HEK293 (cell line): Measurements from ENCODE around the gene KRT76.

Experiments used
- ZNF558 ChIP-seq: fragments of 450-650 bp; formaldehyde crosslinking; IDR thresholded peaks from 2 replicates; pipeline ENCODE4 v1.5.1; 2016; ENCODE audit warnings: missing biosample characterization, missing genetic modification characterization
- TF ChIP-seq, protein P1 (sequence below): fragments of 450-650 bp; formaldehyde crosslinking; IDR thresholded peaks from 2 replicates; pipeline ENCODE4 v1.5.1; 2016; ENCODE audit warnings: missing biosample characterization, missing genetic modification characterization

DNA sequence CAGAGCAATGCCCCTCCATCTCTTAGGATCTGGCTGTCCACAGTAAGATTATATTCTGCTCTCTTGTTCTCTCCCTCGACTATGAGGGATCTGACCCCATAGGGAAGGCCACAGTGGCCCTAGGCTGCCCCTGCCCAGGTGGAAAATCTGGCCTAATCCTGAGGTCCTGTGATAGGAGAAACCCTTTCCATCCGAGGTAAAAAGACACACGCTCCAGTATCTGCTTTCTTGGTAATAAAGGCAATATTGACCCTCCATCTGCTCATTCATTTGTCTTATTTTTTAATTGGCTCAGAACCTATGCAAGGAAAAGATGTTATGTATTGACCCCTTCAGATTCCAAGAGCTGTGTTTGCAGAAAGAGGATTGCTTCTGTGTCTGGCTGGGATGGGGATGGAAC is 9.7 kb downstream of the KRT76 start:
- TF ChIP-seq, protein P1, sequence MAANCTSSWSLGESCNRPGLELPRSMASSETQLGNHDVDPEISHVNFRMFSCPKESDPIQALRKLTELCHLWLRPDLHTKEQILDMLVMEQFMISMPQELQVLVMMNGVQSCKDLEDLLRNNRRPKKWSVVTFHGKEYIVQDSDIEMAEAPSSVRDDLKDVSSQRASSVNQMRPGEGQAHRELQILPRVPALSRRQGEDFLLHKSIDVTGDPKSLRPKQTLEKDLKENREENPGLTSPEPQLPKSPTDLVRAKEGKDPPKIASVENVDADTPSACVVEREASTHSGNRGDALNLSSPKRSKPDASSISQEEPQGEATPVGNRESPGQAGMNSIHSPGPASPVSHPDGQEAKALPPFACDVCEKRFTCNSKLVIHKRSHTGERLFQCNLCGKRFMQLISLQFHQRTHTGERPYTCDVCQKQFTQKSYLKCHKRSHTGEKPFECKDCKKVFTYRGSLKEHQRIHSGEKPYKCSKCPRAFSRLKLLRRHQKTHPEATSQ (tag by site-specific recombination) = no peak
- no peak for TF ChIP-seq ZNF558 (tag by site-specific recombination)
